PC-9 (cell line): ENCODE data around the gene SLC26A11. TPM values are rescaled to one million over a fixed set of nuclear protein-coding genes. Genes with fewer than 3 reads are reported as not detected.

Experiments
- BruUV-seq: library from RNA; stranded (reverse); fragments of 400-500 nt; replicated peaks from 2 replicates; lab custom pipeline; 2021; lab: Mats Ljungman, UMichigan
- CTCF ChIA-PET: fragments of 300-600 bp; sonication (Branson Sonifier 250); formaldehyde crosslinking; loops from one replicate; lab custom pipeline; 2022; ENCODE audit warnings: antibody characterized with exemption; lab: Charles Lee
- POLR2A ChIA-PET: fragments of 300-600 bp; sonication (Branson Sonifier 250); formaldehyde crosslinking; loops from one replicate; lab custom pipeline; 2022; ENCODE audit warnings: antibody characterized with exemption; ENCODE audit not compliant: unreplicated experiment; lab: Charles Lee
- DNase-seq, 2 experiments: peaks; one replicate each; pipeline versions ENCODE4 v3.0.0 to v3.0.0-alpha.2; 2015 to 2022; ENCODE audit warnings: mixed read lengths in 1 of 2
- H2AFZ ChIP-seq: fragments of 200-600 bp; sonication (generic); 2 replicates; pipeline ENCODE4 v1.8.1; 2017; ENCODE audit warnings: antibody characterized with exemption
- H3F3A ChIP-seq: fragments of 200-600 bp; sonication (generic); 2 replicates; pipeline ENCODE4 v1.8.1; 2017; ENCODE audit warnings: antibody characterized with exemption, mild to moderate bottlenecking, low read depth; ENCODE audit not compliant: insufficient read depth
- H3K27ac ChIP-seq: fragments of 200-600 bp; sonication (generic); 2 replicates; pipeline ENCODE4 v1.6.1; 2016; ENCODE audit warnings: mixed run types
- H3K27me3 ChIP-seq: fragments of 200-600 bp; sonication (generic); 2 replicates; pipeline ENCODE4 v1.6.1; 2016; ENCODE audit warnings: low read depth, mixed run types; ENCODE audit not compliant: insufficient read depth
- H3K36me3 ChIP-seq: fragments of 200-600 bp; sonication (generic); 2 replicates; pipeline ENCODE4 v1.6.1; 2016; ENCODE audit warnings: low read depth, mixed run types
- H3K4me1 ChIP-seq: fragments of 200-600 bp; sonication (generic); replicated peaks from 2 replicates; pipeline ENCODE4 v1.6.1; 2016; ENCODE audit warnings: mixed run types; ENCODE audit not compliant: insufficient read depth
- H3K4me2 ChIP-seq: fragments of 200-600 bp; sonication (generic); 2 replicates; pipeline ENCODE4 v1.6.1; 2017; ENCODE audit warnings: mixed run types
- H3K4me3 ChIP-seq: fragments of 200-600 bp; sonication (generic); 2 replicates; pipeline ENCODE4 v1.6.1; 2016; ENCODE audit warnings: mixed run types
- H3K79me2 ChIP-seq: fragments of 200-600 bp; sonication (generic); 2 replicates; pipeline ENCODE4 v1.6.1; 2017; ENCODE audit warnings: low read depth, mixed run types
- H3K9me2 ChIP-seq: fragments of 200-600 bp; sonication (generic); 2 replicates; pipeline ENCODE4 v1.8.1; 2017; ENCODE audit warnings: mild to moderate bottlenecking; ENCODE audit not compliant: insufficient read depth
- H3K9me3 ChIP-seq: fragments of 200-600 bp; sonication (generic); 2 replicates; pipeline ENCODE4 v1.8.1; 2016; ENCODE audit warnings: low read depth; ENCODE audit not compliant: insufficient read depth
- H4K20me1 ChIP-seq: fragments of 200-600 bp; sonication (generic); 2 replicates; pipeline ENCODE4 v1.8.1; 2017; ENCODE audit not compliant: insufficient read depth
- CTCF ChIP-seq: fragments of 200-600 bp; sonication (generic); conservative IDR thresholded peaks from 2 replicates; pipeline ENCODE4 v1.6.1; 2017; ENCODE audit warnings: mixed run types, antibody characterized with exemption, mild to moderate bottlenecking, moderate library complexity
- EZH2 ChIP-seq: fragments of 200-600 bp; sonication (generic); IDR thresholded peaks from 2 replicates; pipeline ENCODE4 v1.8.0; 2017; ENCODE audit warnings: antibody characterized with exemption, low read depth
- intact Hi-C: fragments of 100-400 bp; cut with micrococcal nuclease; formaldehyde crosslinking; loops from one replicate; pipeline ENCODE4 v1.10.0; 2022; ENCODE audit not compliant: unreplicated experiment
- total RNA-seq: library from RNA; stranded (reverse); gene quantifications from 2 replicates; pipeline ENCODE4 v1.2.3, GENCODE V29; 2021

SLC26A11 gene
- total RNA-seq, 1 experiment from 2014 or later, result 12.4 TPM

GRCh38 chr17:80261895-80262279, 41.7 kb downstream of the SLC26A11 start:
- Histone ChIP-seq H3K27me3 (no peaks in the 10 kb centered on the region), H2AFZ (no peak overlapping the region), H3K79me2 (peaks cover 10% of the 10 kb centered on the region; the same call in 1 of the 2 replicates), H3K27ac (peak overlapping the region; percentile 93), H3K9me3 (no peaks in the 10 kb centered on the region), H3K4me2 (peak overlapping the region; percentile 82), H3K4me1 (peaks cover 11% of the 10 kb centered on the region), H3K36me3 (no peaks in the 10 kb centered on the region), H3K9me2 (no peaks in the 10 kb centered on the region), H3F3A (peaks cover 5% of the 10 kb centered on the region), H4K20me1 (no peaks in the 10 kb centered on the region), H3K4me3 (peak overlapping the region; percentile 84; the same call in 1 of the 2 replicates)
- no TSS peak for BruUV-seq
- ChIA-PET CTCF (interaction anchor here (0.6 kb wide), 1 partner anchor 160 kb away, joined by 3 read pairs; the partner anchor contains the start of gene GAA), POLR2A (no interaction called here)
- TF ChIP-seq EZH2 (no peak), CTCF (no peak)
- DNase-seq, result no peak
- intact Hi-C loops, result no loop called here

GRCh38 chr17:80262291-80262690, 42.1 kb downstream of the SLC26A11 start:
- H3K4me3 ChIP-seq, result no peak overlapping the region; the same call in 1 of the 2 replicates
- no TSS peak for BruUV-seq
- H3K9me2 ChIP-seq, result no peaks in the 10 kb centered on the region
- 0 out of 2 replicates have a peak overlapping the region, but pooled peaks have one; percentile 93 for H3K27ac ChIP-seq
- no peak overlapping the region for H2AFZ ChIP-seq
- H3K79me2 ChIP-seq, result peaks cover 10% of the 10 kb centered on the region; the same call in 1 of the 2 replicates
- H4K20me1 ChIP-seq, result no peaks in the 10 kb centered on the region
- no peak for TF ChIP-seq EZH2
- no peak for DNase-seq
- intact Hi-C loops, result no loop called here
- peaks cover 5% of the 10 kb centered on the region for H3F3A ChIP-seq
- ChIA-PET POLR2A (no interaction called here), CTCF (no interaction called here)
- H3K4me1 ChIP-seq, result peaks cover 11% of the 10 kb centered on the region
- H3K36me3 ChIP-seq, result no peaks in the 10 kb centered on the region
- no peaks in the 10 kb centered on the region for H3K9me3 ChIP-seq
- no peaks in the 10 kb centered on the region for H3K27me3 ChIP-seq
- H3K4me2 ChIP-seq, result peak overlapping the region; percentile 82; the same call in 1 of the 2 replicates

- intact Hi-C loops, result no loop called here
- ChIA-PET POLR2A (no interaction called here), CTCF (no interaction called here)
- no peaks in the 10 kb centered on the region for H3K27me3 ChIP-seq
- peaks cover 11% of the 10 kb centered on the region for H3K4me1 ChIP-seq
- H3K36me3 ChIP-seq, result no peaks in the 10 kb centered on the region
- no peak for DNase-seq
- H3K27ac ChIP-seq, result no peak overlapping the region
- H2AFZ ChIP-seq, result no peak overlapping the region
- H3K4me3 ChIP-seq, result no peak overlapping the region
- H3F3A ChIP-seq, result peaks cover 5% of the 10 kb centered on the region
- no peak overlapping the region for H3K4me2 ChIP-seq
- H3K9me3 ChIP-seq, result no peaks in the 10 kb centered on the region
- no peaks in the 10 kb centered on the region for H3K9me2 ChIP-seq
- peaks cover 10% of the 10 kb centered on the region; the same call in 1 of the 2 replicates for H3K79me2 ChIP-seq
- H4K20me1 ChIP-seq, result no peaks in the 10 kb centered on the region
- TF ChIP-seq EZH2, result no peak
- TF ChIP-seq CTCF, result no peak
- no TSS peak for BruUV-seq
These were observed 42.6 kb downstream of the SLC26A11 start for GRCh38 chr17:80262775-80263244.
